Keratinocyte (primary cell): Measurements from ENCODE around the gene ZHX3.

Source experiments
- CTCF ChIP-seq, 3 experiments: IDR thresholded peaks in 1 of 3; conservative IDR thresholded peaks in 1 of 3; optimal IDR thresholded peaks in 1 of 3; 2 replicates in 2 of 3; 3 replicates in 1 of 3; pipeline versions ENCODE3 to v1.5.1; 2011; ENCODE audit warnings: low read length in 3 of 3, mild to moderate bottlenecking in 3 of 3, moderate library complexity in 2 of 3, control low read depth in 1 of 3, inconsistent platforms in 1 of 3; ENCODE audit not compliant: insufficient read depth in 2 of 3; ENCODE audit errors: extremely low read depth in 1 of 3
- EZH2 ChIP-seq: IDR thresholded peaks from one replicate; pipeline ENCODE4 v1.6.1; 2012; ENCODE audit warnings: inconsistent platforms, mild to moderate bottlenecking, low read length, moderate library complexity

- TF ChIP-seq CTCF (optimal IDR thresholded peaks at IDR 0.05 in 1 of 3, IDR thresholded peaks at IDR 0.05 in 1 of 3, conservative IDR thresholded peaks at IDR 0.05 in 1 of 3; ENCODE audit: extremely low read depth in 1 of 3, insufficient read depth in 2 of 3, low read length in 3 of 3) (no peak), EZH2 (no peak)
These were observed 185.7 kb downstream of the ZHX3 start for GRCh38 chr20:41131594-41132387.
